GM10248 (cell line): ENCODE measurements around the gene PHF8.

Experiments used
- CTCF ChIA-PET: fragments of 300-600 bp; sonication (Branson Sonifier 250); formaldehyde crosslinking; extraction: SDS; loops from one replicate; lab custom pipeline; 2021; ENCODE audit warnings: antibody characterized with exemption; lab: Yijun Ruan, JAX
- POLR2A ChIA-PET: fragments of 350-650 bp; sonication (Branson Sonifier 250); formaldehyde crosslinking; extraction: SDS; loops from one replicate; lab custom pipeline; 2020; ENCODE audit warnings: antibody characterized with exemption; lab: Yijun Ruan, JAX
- DNase-seq: peaks from one replicate; pipeline ENCODE4 v3.0.0; 2012; ENCODE audit errors: extremely low spot score
- TF ChIP-seq, protein P1 (sequence below): IDR thresholded peaks from 2 replicates; pipeline ENCODE4 v1.5.1; 2012; ENCODE audit warnings: mild to moderate bottlenecking, low read depth; ENCODE audit errors: extremely low read depth, missing control alignments, control extremely low read depth

PHF8 gene

GRCh38 chrX:54007682-54008081 is 36.6 kb downstream of the PHF8 start:
- ChIA-PET POLR2A (no interaction called here), CTCF (no interaction called here)
- no peak for DNase-seq
- TF ChIP-seq, protein P1, sequence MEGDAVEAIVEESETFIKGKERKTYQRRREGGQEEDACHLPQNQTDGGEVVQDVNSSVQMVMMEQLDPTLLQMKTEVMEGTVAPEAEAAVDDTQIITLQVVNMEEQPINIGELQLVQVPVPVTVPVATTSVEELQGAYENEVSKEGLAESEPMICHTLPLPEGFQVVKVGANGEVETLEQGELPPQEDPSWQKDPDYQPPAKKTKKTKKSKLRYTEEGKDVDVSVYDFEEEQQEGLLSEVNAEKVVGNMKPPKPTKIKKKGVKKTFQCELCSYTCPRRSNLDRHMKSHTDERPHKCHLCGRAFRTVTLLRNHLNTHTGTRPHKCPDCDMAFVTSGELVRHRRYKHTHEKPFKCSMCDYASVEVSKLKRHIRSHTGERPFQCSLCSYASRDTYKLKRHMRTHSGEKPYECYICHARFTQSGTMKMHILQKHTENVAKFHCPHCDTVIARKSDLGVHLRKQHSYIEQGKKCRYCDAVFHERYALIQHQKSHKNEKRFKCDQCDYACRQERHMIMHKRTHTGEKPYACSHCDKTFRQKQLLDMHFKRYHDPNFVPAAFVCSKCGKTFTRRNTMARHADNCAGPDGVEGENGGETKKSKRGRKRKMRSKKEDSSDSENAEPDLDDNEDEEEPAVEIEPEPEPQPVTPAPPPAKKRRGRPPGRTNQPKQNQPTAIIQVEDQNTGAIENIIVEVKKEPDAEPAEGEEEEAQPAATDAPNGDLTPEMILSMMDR = no peak

- POLR2A ChIA-PET = no interaction called here
- CTCF ChIA-PET = no interaction called here
- DNase-seq = no peak
- TF ChIP-seq, protein P1 = no peak
Measured at GRCh38 chrX:53997724-53998123, 46.5 kb downstream of the PHF8 start.

DNA sequence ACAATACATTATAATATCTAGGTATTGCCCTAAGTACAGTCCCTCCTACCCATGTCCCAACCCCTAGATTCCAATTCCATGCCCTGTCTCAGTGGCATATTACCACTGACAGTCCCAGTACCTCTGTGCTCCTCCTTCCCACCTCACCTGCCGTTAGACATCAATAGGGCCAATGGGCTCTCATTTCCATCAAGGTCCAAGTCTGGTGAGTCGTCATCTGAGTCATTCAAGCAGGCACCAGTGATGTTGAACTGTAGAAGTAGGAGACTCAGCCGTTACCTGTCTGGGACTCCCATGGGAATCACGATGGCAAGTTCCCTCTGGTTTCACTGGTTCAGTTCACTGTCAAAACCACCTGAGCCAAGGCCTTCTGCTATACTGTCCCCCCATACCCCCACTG is 51.7 kb downstream of the PHF8 start:
- TF ChIP-seq, protein P1 = no peak
- DNase-seq = no peak
- CTCF ChIA-PET = no interaction called here
- POLR2A ChIA-PET = no interaction called here

DNA sequence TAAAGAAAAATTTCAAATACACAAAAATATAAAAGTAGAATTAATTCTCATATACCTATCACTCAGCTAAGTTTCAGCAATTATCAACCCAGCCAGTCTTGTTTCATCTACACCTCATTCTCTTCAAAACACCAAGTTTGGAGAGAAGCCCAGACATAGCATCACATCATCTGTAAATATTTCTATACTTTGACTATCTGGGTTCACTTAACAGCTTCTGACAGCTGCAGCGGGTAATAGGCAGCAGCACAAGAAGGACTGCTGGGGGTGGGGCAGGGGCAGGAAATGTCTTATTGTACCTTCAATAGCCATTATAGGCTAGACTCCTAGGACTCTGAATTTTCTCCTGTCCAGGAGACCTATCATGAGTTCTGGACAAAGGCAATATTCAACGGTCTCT is 54.1 kb downstream of the PHF8 start:
- CTCF ChIA-PET = no interaction called here
- TF ChIP-seq, protein P1 = no peak
- POLR2A ChIA-PET = no interaction called here
- DNase-seq = no peak

DNA sequence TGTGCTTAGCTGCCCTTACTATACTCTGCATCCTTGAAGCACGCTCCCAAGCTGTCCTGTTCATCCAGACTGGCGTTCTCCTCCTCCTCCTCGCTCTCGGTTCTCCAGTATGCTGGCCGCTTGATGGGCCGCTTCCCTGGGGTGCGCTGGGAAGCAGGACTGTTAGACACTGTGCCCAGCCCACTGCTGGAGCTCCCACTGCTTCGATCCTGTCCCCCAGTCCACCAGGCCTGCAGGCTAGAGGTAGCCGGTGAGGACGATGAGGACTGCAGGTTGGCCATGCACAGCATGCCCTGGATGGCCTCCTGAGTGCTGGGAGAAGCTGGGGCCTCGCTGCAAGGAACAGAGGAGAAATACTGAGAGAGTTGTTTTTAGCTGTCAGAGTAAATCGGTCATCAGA is 59.4 kb downstream of the PHF8 start:
- DNase-seq = no peak
- TF ChIP-seq, protein P1 = no peak
- ChIA-PET CTCF (interaction anchor here (1.5 kb wide), 1 partner anchor 15 kb away, joined by 3 read pairs; no protein-coding TSS in a partner anchor), POLR2A (no interaction called here)

- ChIA-PET POLR2A (no interaction called here), CTCF (no interaction called here)
- DNase-seq = no peak
- TF ChIP-seq, protein P1 = no peak
Measured at GRCh38 chrX:53974529-53974928, 69.7 kb downstream of the PHF8 start.

DNA sequence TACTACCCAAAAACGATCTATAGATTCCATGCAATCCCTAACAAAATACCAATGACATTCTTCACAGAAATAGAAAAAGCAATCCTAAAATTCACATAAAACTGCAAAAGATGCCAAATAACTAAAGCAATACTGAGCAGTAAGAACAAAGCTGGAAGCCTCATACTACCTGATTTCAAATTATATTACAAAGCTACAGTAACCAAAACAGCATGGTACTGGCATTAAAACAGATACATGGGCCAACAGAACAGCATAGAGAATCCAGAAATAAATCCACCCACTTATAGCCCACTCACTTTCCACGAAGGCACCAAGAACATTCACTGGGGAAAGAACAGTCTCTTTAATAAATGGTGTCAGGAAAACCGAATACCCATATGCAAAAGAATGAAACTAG is 74.7 kb downstream of the PHF8 start:
- TF ChIP-seq, protein P1 = no peak
- DNase-seq = no peak
- ChIA-PET CTCF (interaction anchor here (1.1 kb wide), 1 partner anchor 16 kb away, joined by 3 read pairs; no protein-coding TSS in a partner anchor), POLR2A (no interaction called here)
